Calu3 (cell line): ENCODE results near the gene RTN4IP1. TPM values are rescaled to one million over a fixed set of nuclear protein-coding genes. Genes with fewer than 3 reads are reported as not detected.

Experiments used
- BruUV-seq: library from RNA; stranded (reverse); fragments of 400-500 nt; replicated peaks from 2 replicates; lab custom pipeline; 2021; lab: Mats Ljungman, UMichigan
- CTCF ChIA-PET: fragments of 300-600 bp; sonication (Branson Sonifier 250); formaldehyde crosslinking; loops from one replicate; lab custom pipeline; 2022; ENCODE audit warnings: antibody characterized with exemption; lab: Charles Lee
- DNase-seq: peaks from one replicate; pipeline ENCODE4 v3.0.0; 2022
- H3K27ac Mint-ChIP-seq: one replicate; pipeline ENCODE4 v1.8.0; 2022; ENCODE audit warnings: mixed read lengths; ENCODE audit not compliant: unreplicated experiment
- H3K27me3 Mint-ChIP-seq: one replicate; pipeline ENCODE4 v1.8.0; 2022; ENCODE audit warnings: mixed read lengths; ENCODE audit not compliant: unreplicated experiment
- H3K36me3 Mint-ChIP-seq: one replicate; pipeline ENCODE4 v1.8.0; 2022; ENCODE audit warnings: mild to moderate bottlenecking, moderate library complexity, mixed read lengths; ENCODE audit not compliant: insufficient read depth, unreplicated experiment
- H3K4me1 Mint-ChIP-seq: one replicate; pipeline ENCODE4 v1.8.0; 2022; ENCODE audit warnings: mild to moderate bottlenecking, low read depth, mixed read lengths; ENCODE audit not compliant: unreplicated experiment
- H3K4me3 Mint-ChIP-seq: one replicate; pipeline ENCODE4 v1.8.0; 2022; ENCODE audit warnings: mild to moderate bottlenecking, low read depth, moderate library complexity, mixed read lengths; ENCODE audit not compliant: unreplicated experiment
- H3K9me3 Mint-ChIP-seq: one replicate; pipeline ENCODE4 v1.8.0; 2022; ENCODE audit warnings: low read depth, mixed read lengths; ENCODE audit not compliant: unreplicated experiment
- CTCF ChIP-seq: fragments of 200-600 bp; IDR thresholded peaks from one replicate; pipeline ENCODE4 v1.8.0; 2022; ENCODE audit warnings: antibody characterized with exemption; ENCODE audit not compliant: unreplicated experiment
- intact Hi-C: fragments of 100-400 bp; cut with micrococcal nuclease; formaldehyde crosslinking; loops from one replicate; pipeline ENCODE4 v1.10.0; 2022; ENCODE audit not compliant: unreplicated experiment
- total RNA-seq: library from RNA; stranded (reverse); gene quantifications from 2 replicates; pipeline ENCODE4 v1.2.3, GENCODE V29; 2022

The RTN4IP1 gene
- total RNA-seq, 1 experiment from 2014 or later, result 18.8 TPM

GRCh38 chr6:106622412-106622811 is 6.9 kb downstream of the RTN4IP1 start:
- TF ChIP-seq CTCF, result no peak
- Mint-ChIP-seq H3K36me3 (peaks cover 4% of the 10 kb centered on the region), H3K27me3 (no peaks in the 10 kb centered on the region), H3K27ac (no peak overlapping the region), H3K4me1 (peaks cover 17% of the 10 kb centered on the region), H3K4me3 (no peak overlapping the region), H3K9me3 (no peaks in the 10 kb centered on the region)
- DNase-seq, result no peak
- intact Hi-C loops, result no loop called here
- no TSS peak for BruUV-seq
- CTCF ChIA-PET, result no interaction called here

GRCh38 chr6:106620931-106621672 is 8.2 kb downstream of the RTN4IP1 start:
- Mint-ChIP-seq H3K4me1 (peaks cover 9% of the 10 kb centered on the region), H3K9me3 (no peaks in the 10 kb centered on the region), H3K27ac (no peak overlapping the region), H3K27me3 (no peaks in the 10 kb centered on the region), H3K4me3 (no peak overlapping the region), H3K36me3 (peaks cover 4% of the 10 kb centered on the region)
- DNase-seq, result no peak
- intact Hi-C loops, result no loop called here
- CTCF ChIA-PET, result interaction anchor here (0.7 kb wide), 1 partner anchor 9 kb away, joined by 3 read pairs; no protein-coding TSS in a partner anchor
- no TSS peak for BruUV-seq
- TF ChIP-seq CTCF, result no peak

- TF ChIP-seq CTCF, result no peak
- H3K27ac Mint-ChIP-seq, result no peak overlapping the region
- peaks cover 9% of the 10 kb centered on the region for H3K4me1 Mint-ChIP-seq
These were observed 10.1 kb downstream of the RTN4IP1 start for GRCh38 chr6:106619223-106619622.

GRCh38 chr6:106618324-106618723 is 11.0 kb downstream of the RTN4IP1 start:
- Mint-ChIP-seq H3K36me3 (no peaks in the 10 kb centered on the region), H3K27me3 (no peaks in the 10 kb centered on the region), H3K4me3 (no peak overlapping the region), H3K4me1 (peaks cover 9% of the 10 kb centered on the region), H3K27ac (no peak overlapping the region), H3K9me3 (no peaks in the 10 kb centered on the region)
- CTCF ChIA-PET, result interaction anchor here (0.6 to 1.4 kb wide), 3 partner anchors 18 to 369 kb away, joined by 3 to 6 read pairs (median 4); no protein-coding TSS in a partner anchor
- BruUV-seq, result no TSS peak
- no peak for DNase-seq
- intact Hi-C loops, result no loop called here
- TF ChIP-seq CTCF, result no peak

More at GRCh38 chr6:106619223-106619622, 10.1 kb downstream of the RTN4IP1 start:
- no peak for DNase-seq
- no TSS peak for BruUV-seq
- CTCF ChIA-PET, result interaction anchor here (0.7 kb wide), 1 partner anchor 292 kb away, joined by 5 read pairs; no protein-coding TSS in a partner anchor
- Mint-ChIP-seq H3K36me3 (no peaks in the 10 kb centered on the region), H3K4me3 (no peak overlapping the region), H3K27me3 (no peaks in the 10 kb centered on the region), H3K9me3 (no peaks in the 10 kb centered on the region)
- intact Hi-C loops, result no loop called here
